Loucy (cell line): Measurements from ENCODE around the gene CYB5B.

Source experiments
- EZH2phosphoT487 ChIP-seq: fragments of 200-600 bp; IDR thresholded peaks from 2 replicates; pipeline ENCODE4 v1.6.1; 2018; ENCODE audit warnings: antibody characterized with exemption, mild to moderate bottlenecking, moderate library complexity, borderline replicate concordance
- TF ChIP-seq, protein P1 (sequence below): fragments of 200-600 bp; sonication (generic); conservative IDR thresholded peaks from 2 replicates; pipeline ENCODE4 v1.5.1; 2014; ENCODE audit warnings: mild to moderate bottlenecking, antibody characterized with exemption, low read length

DNA sequence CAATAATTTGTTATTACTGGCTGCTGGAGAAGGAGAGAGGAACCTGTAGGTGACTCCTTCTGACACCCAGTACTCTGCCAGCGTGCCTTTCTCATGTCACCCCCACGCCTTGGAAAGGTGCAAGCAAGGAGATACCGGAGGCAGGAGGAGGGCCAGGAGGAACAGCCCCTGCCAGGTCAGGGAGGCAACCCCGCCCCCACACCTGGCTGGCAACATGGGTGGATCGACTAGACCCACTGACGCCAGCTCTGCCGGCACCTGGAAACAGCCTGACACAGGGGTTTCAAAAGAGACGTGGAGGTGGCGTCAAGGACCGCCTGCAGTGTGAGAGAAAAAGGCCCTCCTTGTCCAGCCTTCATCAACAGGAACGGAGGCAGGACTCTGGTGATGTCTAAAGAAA is 62.3 kb downstream of the CYB5B start:
- TF ChIP-seq, protein P1, sequence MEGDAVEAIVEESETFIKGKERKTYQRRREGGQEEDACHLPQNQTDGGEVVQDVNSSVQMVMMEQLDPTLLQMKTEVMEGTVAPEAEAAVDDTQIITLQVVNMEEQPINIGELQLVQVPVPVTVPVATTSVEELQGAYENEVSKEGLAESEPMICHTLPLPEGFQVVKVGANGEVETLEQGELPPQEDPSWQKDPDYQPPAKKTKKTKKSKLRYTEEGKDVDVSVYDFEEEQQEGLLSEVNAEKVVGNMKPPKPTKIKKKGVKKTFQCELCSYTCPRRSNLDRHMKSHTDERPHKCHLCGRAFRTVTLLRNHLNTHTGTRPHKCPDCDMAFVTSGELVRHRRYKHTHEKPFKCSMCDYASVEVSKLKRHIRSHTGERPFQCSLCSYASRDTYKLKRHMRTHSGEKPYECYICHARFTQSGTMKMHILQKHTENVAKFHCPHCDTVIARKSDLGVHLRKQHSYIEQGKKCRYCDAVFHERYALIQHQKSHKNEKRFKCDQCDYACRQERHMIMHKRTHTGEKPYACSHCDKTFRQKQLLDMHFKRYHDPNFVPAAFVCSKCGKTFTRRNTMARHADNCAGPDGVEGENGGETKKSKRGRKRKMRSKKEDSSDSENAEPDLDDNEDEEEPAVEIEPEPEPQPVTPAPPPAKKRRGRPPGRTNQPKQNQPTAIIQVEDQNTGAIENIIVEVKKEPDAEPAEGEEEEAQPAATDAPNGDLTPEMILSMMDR: no peak
- TF ChIP-seq EZH2phosphoT487: no peak
